ENCODE data around the gene MRPS9.

Gene MRPS9

DNA sequence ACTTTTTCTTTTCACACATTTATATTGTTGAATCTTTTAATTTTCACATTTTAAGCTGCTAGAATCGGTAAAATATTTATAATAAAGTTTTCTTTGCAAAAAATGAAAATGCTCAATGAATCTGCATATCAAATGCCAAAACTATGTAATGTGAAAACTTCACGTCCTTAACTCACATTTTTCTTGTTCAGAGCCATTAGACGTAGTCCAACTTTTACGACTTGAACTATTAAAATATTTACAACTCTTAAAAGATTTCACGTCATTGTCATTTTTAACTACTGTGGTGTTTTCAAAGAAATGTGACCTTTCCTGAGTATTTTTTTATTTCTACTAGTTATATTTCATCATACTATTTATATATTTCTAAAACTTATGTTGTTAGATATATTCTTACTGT lies 54.9 kb downstream of the MRPS9 start:
- Histone ChIP-seq H3K27me3 (ENCODE audit: insufficient read depth, low read length, poor library complexity) (no peaks in the 10 kb centered on the region), H3K36me3 (ENCODE audit: insufficient read depth, low read length) (peaks cover 21% of the 10 kb centered on the region; the same call in 1 of the 2 replicates), H3K9ac (ENCODE audit: low read depth, low read length) (no peak overlapping the region), H3K27ac (ENCODE audit: low read length) (no peak overlapping the region), H4K20me1 (ENCODE audit: insufficient read depth, low read length) (no peaks in the 10 kb centered on the region), H3K4me3 (ENCODE audit: low read depth in 1 of 2, low read length in 2 of 2) (no peak overlapping the region), H3K4me2 (ENCODE audit: insufficient read depth, low read length) (no peak overlapping the region), H3K9me3 (ENCODE audit: insufficient read depth, low read length, severe bottlenecking) (no peaks in the 10 kb centered on the region), H3K79me2 (ENCODE audit: insufficient read depth, low read length) (no peaks in the 10 kb centered on the region), H3K4me1 (ENCODE audit: insufficient read depth, low read length) (no peaks in the 10 kb centered on the region), H2AFZ (ENCODE audit: low read depth, low read length) (no peak overlapping the region)
- TF ChIP-seq EZH2 (IDR thresholded peaks at IDR 0.05; ENCODE audit: borderline replicate concordance, low read depth, low read length, severe bottlenecking) = no peak
- TF ChIP-seq, protein P1, sequence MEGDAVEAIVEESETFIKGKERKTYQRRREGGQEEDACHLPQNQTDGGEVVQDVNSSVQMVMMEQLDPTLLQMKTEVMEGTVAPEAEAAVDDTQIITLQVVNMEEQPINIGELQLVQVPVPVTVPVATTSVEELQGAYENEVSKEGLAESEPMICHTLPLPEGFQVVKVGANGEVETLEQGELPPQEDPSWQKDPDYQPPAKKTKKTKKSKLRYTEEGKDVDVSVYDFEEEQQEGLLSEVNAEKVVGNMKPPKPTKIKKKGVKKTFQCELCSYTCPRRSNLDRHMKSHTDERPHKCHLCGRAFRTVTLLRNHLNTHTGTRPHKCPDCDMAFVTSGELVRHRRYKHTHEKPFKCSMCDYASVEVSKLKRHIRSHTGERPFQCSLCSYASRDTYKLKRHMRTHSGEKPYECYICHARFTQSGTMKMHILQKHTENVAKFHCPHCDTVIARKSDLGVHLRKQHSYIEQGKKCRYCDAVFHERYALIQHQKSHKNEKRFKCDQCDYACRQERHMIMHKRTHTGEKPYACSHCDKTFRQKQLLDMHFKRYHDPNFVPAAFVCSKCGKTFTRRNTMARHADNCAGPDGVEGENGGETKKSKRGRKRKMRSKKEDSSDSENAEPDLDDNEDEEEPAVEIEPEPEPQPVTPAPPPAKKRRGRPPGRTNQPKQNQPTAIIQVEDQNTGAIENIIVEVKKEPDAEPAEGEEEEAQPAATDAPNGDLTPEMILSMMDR (IDR thresholded peaks at IDR 0.05; ENCODE audit: borderline replicate concordance, extremely low read depth, low read length, poor library complexity, severe bottlenecking) = no peak
- ATAC-seq (ENCODE audit: insufficient read depth, low read depth) (no peak), DNase-seq (no peak)

DNA sequence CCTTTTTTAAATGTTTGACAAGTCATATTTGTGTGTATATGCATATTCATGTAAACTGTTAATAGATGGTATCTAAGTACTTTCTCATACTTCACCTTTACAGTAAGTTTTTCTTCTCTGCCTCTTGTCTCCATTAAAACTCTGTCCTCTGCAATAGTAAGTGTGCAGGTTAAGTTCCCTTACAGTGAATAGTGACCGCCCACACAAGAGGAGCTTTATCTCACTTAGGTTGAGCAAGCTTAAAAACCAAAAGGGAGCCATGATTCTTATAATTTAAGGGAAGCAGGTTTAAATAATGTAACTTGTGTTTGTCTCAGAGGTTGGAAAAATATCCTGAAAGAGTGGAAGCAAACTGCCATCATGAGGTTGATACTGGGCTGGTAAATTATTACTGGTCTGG lies 61.3 kb downstream of the MRPS9 start:
- no peak for TF ChIP-seq EZH2 (IDR thresholded peaks at IDR 0.05; ENCODE audit: borderline replicate concordance, low read depth, low read length, severe bottlenecking)
- TF ChIP-seq, protein P1 (IDR thresholded peaks at IDR 0.05; ENCODE audit: borderline replicate concordance, extremely low read depth, low read length, poor library complexity, severe bottlenecking) = no peak
- H3K4me1 ChIP-seq (ENCODE audit: insufficient read depth, low read length) = no peaks in the 10 kb centered on the region
- no peak overlapping the region for H3K4me2 ChIP-seq (ENCODE audit: insufficient read depth, low read length)
- H3K4me3 ChIP-seq (ENCODE audit: low read depth in 1 of 2, low read length in 2 of 2) = no peak overlapping the region
- H3K27me3 ChIP-seq (ENCODE audit: insufficient read depth, low read length, poor library complexity) = no peaks in the 10 kb centered on the region
- no peaks in the 10 kb centered on the region for H3K79me2 ChIP-seq (ENCODE audit: insufficient read depth, low read length)
- H2AFZ ChIP-seq (ENCODE audit: low read depth, low read length) = no peak overlapping the region
- DNase-seq (no peak), ATAC-seq (ENCODE audit: insufficient read depth, low read depth) (no peak)
- no peak overlapping the region for H3K27ac ChIP-seq (ENCODE audit: low read length)
- no peaks in the 10 kb centered on the region for H4K20me1 ChIP-seq (ENCODE audit: insufficient read depth, low read length)
- H3K36me3 ChIP-seq (ENCODE audit: insufficient read depth, low read length) = peaks cover 51% of the 10 kb centered on the region; the same call in 1 of the 2 replicates
- no peak overlapping the region for H3K9ac ChIP-seq (ENCODE audit: low read depth, low read length)
- H3K9me3 ChIP-seq (ENCODE audit: insufficient read depth, low read length, severe bottlenecking) = no peaks in the 10 kb centered on the region

DNA sequence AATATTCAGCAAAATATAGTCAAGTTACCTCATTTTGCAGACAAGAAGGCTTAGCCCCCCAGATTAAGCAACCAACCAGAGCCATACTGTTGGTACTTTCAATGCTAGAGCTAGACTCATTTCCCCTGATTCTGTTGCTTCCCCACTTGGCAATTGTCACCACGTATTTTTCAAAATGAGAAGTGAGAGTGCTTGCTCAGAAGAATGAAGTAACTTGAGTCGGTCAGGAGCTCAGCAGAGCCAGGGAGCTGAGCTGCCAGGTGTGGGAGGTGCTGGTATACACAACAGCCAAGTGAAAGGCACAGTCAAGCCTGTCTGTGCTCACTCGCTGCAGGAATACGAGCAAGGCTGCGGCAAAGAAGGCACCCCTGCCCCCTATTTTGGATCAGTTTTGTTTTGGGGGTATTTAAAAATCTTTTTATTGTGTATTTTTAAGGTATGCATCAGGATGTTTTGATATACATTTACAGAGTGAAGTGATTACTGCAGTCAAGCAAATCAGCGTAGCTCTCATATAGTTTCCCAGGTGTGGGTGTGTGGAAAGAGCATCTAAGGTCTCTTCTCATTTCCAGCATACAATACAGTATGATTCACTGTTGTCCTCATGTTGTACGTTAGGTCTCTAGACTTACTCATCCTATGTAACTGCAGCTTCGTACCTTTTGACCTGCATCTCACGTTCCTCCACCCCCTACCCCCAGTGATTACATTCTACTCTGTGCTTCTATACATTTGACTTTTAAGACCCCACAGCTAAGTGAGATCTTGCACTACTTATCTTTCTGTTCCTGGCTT lies 62.4 kb downstream of the MRPS9 start:
- no peak overlapping the region for H3K27ac ChIP-seq (ENCODE audit: low read length)

More for the DNA sequence above, 62.4 kb downstream of the MRPS9 start:
- DNase-seq (no peak), ATAC-seq (ENCODE audit: insufficient read depth, low read depth) (no peak)
- Histone ChIP-seq H3K79me2 (ENCODE audit: insufficient read depth, low read length) (no peaks in the 10 kb centered on the region), H3K9ac (ENCODE audit: low read depth, low read length) (no peak overlapping the region), H3K9me3 (ENCODE audit: insufficient read depth, low read length, severe bottlenecking) (no peaks in the 10 kb centered on the region), H4K20me1 (ENCODE audit: insufficient read depth, low read length) (no peaks in the 10 kb centered on the region), H3K4me1 (ENCODE audit: insufficient read depth, low read length) (no peaks in the 10 kb centered on the region), H3K4me2 (ENCODE audit: insufficient read depth, low read length) (no peak overlapping the region), H3K4me3 (ENCODE audit: low read depth in 1 of 2, low read length in 2 of 2) (no peak overlapping the region), H2AFZ (ENCODE audit: low read depth, low read length) (no peak overlapping the region), H3K36me3 (ENCODE audit: insufficient read depth, low read length) (peaks cover 47% of the 10 kb centered on the region; the same call in 1 of the 2 replicates), H3K27me3 (ENCODE audit: insufficient read depth, low read length, poor library complexity) (no peaks in the 10 kb centered on the region)
- TF ChIP-seq EZH2 (IDR thresholded peaks at IDR 0.05; ENCODE audit: borderline replicate concordance, low read depth, low read length, severe bottlenecking) = no peak
- TF ChIP-seq, protein P1 (IDR thresholded peaks at IDR 0.05; ENCODE audit: borderline replicate concordance, extremely low read depth, low read length, poor library complexity, severe bottlenecking) = no peak

Data from DND-41 (cell line).